HG02943 (cell line): ENCODE data around the gene PIGV.
"Not testable (repeated sequence)": the region's sequence is repeated elsewhere in the genome, so short reads cannot be mapped to it uniquely, and the experiment has no call there.

ENCODE experiments used
- ATAC-seq: cut with Tn5 transposase; IDR thresholded peaks from one replicate; pipeline ENCODE4 v1.9.1; 2021; ENCODE audit warnings: mild to moderate bottlenecking, low read depth, moderate library complexity; ENCODE audit not compliant: unreplicated experiment

Gene PIGV

GRCh38 chr1:26829184-26829911, 41.6 kb downstream of the PIGV start:
- no peak for ATAC-seq

- ATAC-seq, result no peak
Observed at GRCh38 chr1:26831059-26831458, 43.3 kb downstream of the PIGV start.

GRCh38 chr1:26831546-26832248, 43.9 kb downstream of the PIGV start:
- ATAC-seq, result no peak

GRCh38 chr1:26832249-26832960, 44.7 kb downstream of the PIGV start:
- ATAC-seq, result no peak

GRCh38 chr1:26833432-26834405, 46.0 kb downstream of the PIGV start:
- ATAC-seq, result peak; percentile 83

- not testable (repeated sequence) for ATAC-seq
Observed at GRCh38 chr1:26837665-26838064, 49.9 kb downstream of the PIGV start.

- peak; percentile 59 for ATAC-seq
Observed at GRCh38 chr1:26838474-26839338, 51.0 kb downstream of the PIGV start.

- ATAC-seq, result no peak
Observed at GRCh38 chr1:26839339-26839722, 51.6 kb downstream of the PIGV start.

DNA sequence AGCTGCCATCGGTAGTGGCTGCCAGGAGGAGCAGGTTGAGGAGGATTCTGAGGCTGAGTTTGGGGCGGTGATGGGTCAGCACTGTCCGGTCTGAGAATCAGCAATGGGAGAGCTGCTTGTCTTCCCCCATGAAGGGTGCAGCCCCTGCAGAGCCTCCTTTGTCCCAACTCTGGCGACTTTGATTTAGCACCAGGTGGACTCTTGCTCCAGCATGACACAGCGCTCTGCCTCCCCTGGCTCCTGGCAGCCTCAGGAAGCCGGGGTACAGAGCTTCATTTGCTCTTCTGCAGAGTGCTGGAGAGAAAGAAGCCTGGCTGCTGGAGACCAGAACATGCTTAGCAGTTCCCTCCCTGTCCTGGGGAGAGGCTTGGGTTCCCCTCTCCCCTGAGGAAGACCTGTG, 52.0 kb downstream of the PIGV start:
- ATAC-seq, result no peak

DNA sequence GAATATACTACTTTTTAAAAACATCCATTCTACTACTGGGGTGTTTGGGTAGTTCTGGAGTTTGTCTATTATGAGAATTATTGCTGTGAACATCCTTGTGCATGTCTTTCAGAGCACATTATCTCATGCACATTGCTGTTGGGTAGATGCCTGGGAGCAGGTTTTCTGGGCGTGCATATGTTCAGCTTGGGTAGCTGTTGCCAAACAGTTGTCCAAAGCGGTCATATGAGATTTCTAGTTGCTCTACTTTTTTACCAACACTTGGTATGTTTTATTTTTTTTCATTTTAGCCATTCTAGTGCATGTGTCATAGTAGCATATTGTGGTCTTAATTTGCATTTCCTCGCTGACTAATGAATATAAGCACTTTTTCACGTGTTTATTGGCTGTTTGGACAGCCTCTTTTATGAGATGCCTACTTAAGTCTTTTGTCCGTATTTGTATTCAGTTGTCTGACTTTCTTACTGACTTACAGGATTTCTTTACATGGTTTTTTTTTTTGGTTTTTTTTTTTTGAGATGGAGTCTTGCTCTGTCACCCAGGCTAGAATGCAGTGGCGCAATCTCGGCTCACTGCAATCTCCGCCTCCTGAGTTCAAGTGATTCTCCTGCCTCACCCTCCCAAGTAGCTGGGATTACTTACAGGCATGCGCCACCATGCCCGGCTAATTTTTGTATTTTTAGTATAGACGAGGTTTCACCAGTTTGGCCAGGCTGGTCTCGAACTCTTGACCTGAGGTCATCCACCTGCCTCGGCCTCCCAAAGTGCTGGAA, 56.9 kb downstream of the PIGV start:
- ATAC-seq, result no peak

- ATAC-seq, result not testable (repeated sequence)
Observed at GRCh38 chr1:26847826-26848225, 60.1 kb downstream of the PIGV start.
